Activated CD8-positive, alpha-beta T cell treated with anti-CD3 and anti-CD28 coated beads for 36 hours (primary cell): ENCODE results near the gene GIMAP8. TPM values are rescaled to one million over a fixed set of nuclear protein-coding genes. Genes with fewer than 3 reads are reported as not detected.
A peak's percentile ranks its signal among the peaks of the same experiment; 100 is the strongest.

Source experiments
- ATAC-seq: fragments of 200-7000 bp; cut with Tn5 transposase; one replicate; pipeline ENCODE4 v1.10.0; 2021; ENCODE audit warnings: mild to moderate bottlenecking, moderate library complexity
- CTCF ChIA-PET: fragments of 350-600 bp; sonication (Branson Sonifier 250); formaldehyde crosslinking; loops from one replicate; lab custom pipeline; 2021; ENCODE audit warnings: antibody characterized with exemption; lab: Charles Lee
- POLR2A ChIA-PET: fragments of 350-600 bp; sonication (Branson Sonifier 250); formaldehyde crosslinking; loops from one replicate; lab custom pipeline; 2021; ENCODE audit warnings: antibody characterized with exemption; lab: Charles Lee
- DNase-seq: peaks from one replicate; pipeline ENCODE4 v3.0.0-alpha.2; 2020
- H3K27ac Mint-ChIP-seq: one replicate; pipeline ENCODE4 v1.8.0; 2021; ENCODE audit warnings: mild to moderate bottlenecking, mixed read lengths
- H3K27me3 Mint-ChIP-seq: one replicate; pipeline ENCODE4 v1.8.0; 2021; ENCODE audit warnings: mixed read lengths
- H3K36me3 Mint-ChIP-seq: one replicate; pipeline ENCODE4 v1.8.0; 2021; ENCODE audit warnings: low read depth, mixed read lengths
- H3K4me1 Mint-ChIP-seq: one replicate; pipeline ENCODE4 v1.8.0; 2021; ENCODE audit warnings: low read depth, mixed read lengths
- H3K4me3 Mint-ChIP-seq: one replicate; pipeline ENCODE4 v1.8.0; 2021; ENCODE audit warnings: mild to moderate bottlenecking, moderate library complexity, mixed read lengths
- H3K9me3 Mint-ChIP-seq: one replicate; pipeline ENCODE4 v1.8.0; 2021; ENCODE audit warnings: mixed read lengths
- intact Hi-C: fragments of 100-400 bp; cut with micrococcal nuclease; formaldehyde crosslinking; loops from one replicate; pipeline ENCODE4 v1.10.0; 2022
- total RNA-seq, 2 experiments: library from RNA; stranded (reverse); gene quantifications; one replicate each; pipeline ENCODE4 v1.2.3, GENCODE V29; 2021
- TF ChIP-seq, protein P1 (sequence below): fragments of 200-600 bp; IDR thresholded peaks from one replicate; pipeline ENCODE4 v1.8.0; 2022; ENCODE audit warnings: antibody characterized with exemption, mild to moderate bottlenecking

Gene GIMAP8
- total RNA-seq, 2 experiments from 2014 or later = 8.6 to 8.7 TPM

GRCh38 chr7:150405584-150406311 lies 44.7 kb upstream of the GIMAP8 start:
- Mint-ChIP-seq H3K27me3 (no peaks in the 10 kb centered on the region), H3K4me3 (peak overlapping the region; percentile 79), H3K9me3 (no peaks in the 10 kb centered on the region), H3K36me3 (peaks cover 8% of the 10 kb centered on the region), H3K4me1 (peaks cover 48% of the 10 kb centered on the region), H3K27ac (peak overlapping the region; percentile 91)
- peak; percentile 62 for DNase-seq
- peak; percentile 29 for ATAC-seq
- TF ChIP-seq, protein P1, sequence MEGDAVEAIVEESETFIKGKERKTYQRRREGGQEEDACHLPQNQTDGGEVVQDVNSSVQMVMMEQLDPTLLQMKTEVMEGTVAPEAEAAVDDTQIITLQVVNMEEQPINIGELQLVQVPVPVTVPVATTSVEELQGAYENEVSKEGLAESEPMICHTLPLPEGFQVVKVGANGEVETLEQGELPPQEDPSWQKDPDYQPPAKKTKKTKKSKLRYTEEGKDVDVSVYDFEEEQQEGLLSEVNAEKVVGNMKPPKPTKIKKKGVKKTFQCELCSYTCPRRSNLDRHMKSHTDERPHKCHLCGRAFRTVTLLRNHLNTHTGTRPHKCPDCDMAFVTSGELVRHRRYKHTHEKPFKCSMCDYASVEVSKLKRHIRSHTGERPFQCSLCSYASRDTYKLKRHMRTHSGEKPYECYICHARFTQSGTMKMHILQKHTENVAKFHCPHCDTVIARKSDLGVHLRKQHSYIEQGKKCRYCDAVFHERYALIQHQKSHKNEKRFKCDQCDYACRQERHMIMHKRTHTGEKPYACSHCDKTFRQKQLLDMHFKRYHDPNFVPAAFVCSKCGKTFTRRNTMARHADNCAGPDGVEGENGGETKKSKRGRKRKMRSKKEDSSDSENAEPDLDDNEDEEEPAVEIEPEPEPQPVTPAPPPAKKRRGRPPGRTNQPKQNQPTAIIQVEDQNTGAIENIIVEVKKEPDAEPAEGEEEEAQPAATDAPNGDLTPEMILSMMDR = peak; percentile 17
- ChIA-PET POLR2A (interaction anchor here (0.7 to 6.2 kb wide), 7 partner anchors 28 to 164 kb away, joined by 3 to 52 read pairs (median 5); partner anchors contain the start of genes ACTR3C, GIMAP8, LRRC61 and REPIN1), CTCF (interaction anchor here (0.9 to 4.2 kb wide), 15 partner anchors 13 to 493 kb away, joined by 3 to 23 read pairs (median 5); partner anchors contain the start of genes REPIN1 and ZNF775)
- intact Hi-C loops = loop anchor here (5.0 kb wide), 1 partner anchor 48 kb away; no protein-coding TSS in a partner anchor

DNA sequence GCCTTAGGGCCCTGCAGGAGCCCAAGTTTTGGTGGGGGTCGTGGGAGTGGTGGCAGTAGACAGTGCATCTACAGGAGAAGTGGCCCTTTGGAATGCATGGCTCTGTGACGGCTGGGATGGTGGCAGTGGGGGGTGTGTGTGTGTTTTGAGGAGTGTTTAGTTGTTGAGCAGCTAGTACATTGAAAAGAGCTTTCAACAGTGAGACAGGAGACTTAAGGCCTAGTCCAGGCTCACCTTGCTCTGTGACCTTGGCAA lies 44.2 kb upstream of the GIMAP8 start:
- intact Hi-C loops = loop anchor here (5.0 kb wide), 1 partner anchor 49 kb away; no protein-coding TSS in a partner anchor
- H3K4me1 Mint-ChIP-seq = peaks cover 43% of the 10 kb centered on the region
- ChIA-PET POLR2A (interaction anchor here (0.7 to 6.2 kb wide), 6 partner anchors 28 to 163 kb away, joined by 3 to 52 read pairs (median 4); partner anchors contain the start of genes REPIN1 and ZNF775), CTCF (interaction anchor here (0.9 to 4.2 kb wide), 17 partner anchors 12 to 492 kb away, joined by 3 to 23 read pairs (median 5); partner anchors contain the start of genes REPIN1 and ZNF775)
- H3K27ac Mint-ChIP-seq = peak overlapping the region; percentile 91
- H3K36me3 Mint-ChIP-seq = peaks cover 8% of the 10 kb centered on the region
- peak; percentile 29 for DNase-seq
- no peaks in the 10 kb centered on the region for H3K9me3 Mint-ChIP-seq
- H3K27me3 Mint-ChIP-seq = no peaks in the 10 kb centered on the region
- ATAC-seq = no peak
- TF ChIP-seq, protein P1 = no peak
- H3K4me3 Mint-ChIP-seq = peak overlapping the region; percentile 79

DNA sequence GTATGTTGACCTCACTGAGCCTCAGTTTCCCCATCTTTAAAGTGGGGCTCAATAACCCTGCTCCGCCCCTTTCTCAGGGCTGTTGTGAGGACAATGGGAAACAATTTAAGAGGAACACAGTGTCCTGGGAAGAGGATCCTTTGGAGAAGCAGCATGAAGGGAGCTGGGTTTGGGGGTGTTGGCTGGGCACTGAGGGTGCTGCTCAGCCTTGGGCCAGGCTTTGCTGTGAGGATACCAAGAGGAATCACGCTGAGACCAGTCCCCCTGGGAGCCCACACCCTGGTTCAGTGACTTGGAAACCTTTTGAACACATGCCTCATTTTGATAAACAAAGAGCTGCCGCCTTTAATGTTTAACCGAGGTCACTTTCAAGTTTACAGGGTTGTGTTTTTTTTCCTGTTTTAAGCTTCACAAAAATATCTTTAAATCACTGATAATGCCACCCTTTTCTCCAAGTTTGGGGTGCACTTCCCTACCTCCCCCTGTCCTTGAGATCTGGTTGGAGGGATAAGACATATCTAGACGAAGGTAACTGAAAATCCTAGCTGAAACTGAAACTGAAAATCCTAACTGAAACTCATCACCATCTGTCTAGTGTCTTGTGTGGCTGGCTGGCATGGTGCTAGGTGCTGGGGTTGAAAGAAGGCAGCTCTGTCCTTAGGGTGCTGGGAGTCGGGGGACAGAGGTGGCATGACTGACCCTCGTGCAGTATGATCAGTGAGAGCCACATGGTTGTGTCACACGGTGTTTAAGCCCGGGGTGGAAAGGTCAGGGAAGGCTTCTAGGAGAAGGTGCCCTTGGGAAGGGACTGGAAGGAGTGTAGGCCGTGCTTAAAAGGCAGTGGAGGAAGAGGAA lies 43.6 kb upstream of the GIMAP8 start:
- intact Hi-C loops = loop anchor here (5.0 kb wide), 1 partner anchor 49 kb away; no protein-coding TSS in a partner anchor
- Mint-ChIP-seq H3K9me3 (no peaks in the 10 kb centered on the region), H3K4me3 (peak overlapping the region; percentile 79), H3K27me3 (no peaks in the 10 kb centered on the region), H3K36me3 (peaks cover 8% of the 10 kb centered on the region), H3K4me1 (peaks cover 39% of the 10 kb centered on the region), H3K27ac (peak overlapping the region; percentile 91)
- ATAC-seq = peak; percentile 65
- DNase-seq = peak; percentile 62
- ChIA-PET CTCF (interaction anchor here (0.9 to 4.2 kb wide), 15 partner anchors 11 to 492 kb away, joined by 3 to 23 read pairs (median 5); partner anchors contain the start of genes REPIN1 and ZNF775), POLR2A (interaction anchor here (0.8 to 6.2 kb wide), 8 partner anchors 22 to 162 kb away, joined by 3 to 52 read pairs (median 4); partner anchors contain the start of genes ACTR3C, LRRC61, REPIN1 and ZNF775)
- TF ChIP-seq, protein P1 = no peak

GRCh38 chr7:150407588-150408392 lies 42.6 kb upstream of the GIMAP8 start:
- TF ChIP-seq, protein P1 = no peak
- no peak overlapping the region for H3K27ac Mint-ChIP-seq
- POLR2A ChIA-PET = interaction anchor here (0.8 to 6.2 kb wide), 6 partner anchors 23 to 85 kb away, joined by 3 to 52 read pairs (median 6); partner anchors contain the start of genes ACTR3C, LRRC61, REPIN1 and ZNF775
- intact Hi-C loops = loop anchor here (5.0 kb wide), 1 partner anchor 50 kb away; no protein-coding TSS in a partner anchor
- H3K4me1 Mint-ChIP-seq = peaks cover 31% of the 10 kb centered on the region
- H3K9me3 Mint-ChIP-seq = no peaks in the 10 kb centered on the region
- peaks cover 8% of the 10 kb centered on the region for H3K36me3 Mint-ChIP-seq
- no peak for ATAC-seq
- CTCF ChIA-PET = interaction anchor here (0.9 to 4.2 kb wide), 7 partner anchors 28 to 369 kb away, joined by 3 to 23 read pairs (median 5); partner anchors contain the start of gene REPIN1
- H3K27me3 Mint-ChIP-seq = no peaks in the 10 kb centered on the region
- no peak for DNase-seq
- no peak overlapping the region for H3K4me3 Mint-ChIP-seq
